Left forelimb (tissue), 1 donor: ENCODE results near the gene SRGAP2B.
"Not testable (repeated sequence)": the region's sequence is repeated elsewhere in the genome, so short reads cannot be mapped to it uniquely, and the experiment has no call there.

ENCODE experiments used
- DNase-seq: peaks from one replicate; pipeline ENCODE4 v3.0.0-alpha.2; 2018; ENCODE audit warnings: low spot score

Gene SRGAP2B

GRCh38 chr1:145041519-145041918 lies 53.6 kb downstream of the SRGAP2B start:
- not testable (repeated sequence) for DNase-seq

- not testable (repeated sequence) for DNase-seq
These were observed 59.1 kb downstream of the SRGAP2B start for GRCh38 chr1:145036019-145036418.

GRCh38 chr1:145033523-145033922 lies 61.6 kb downstream of the SRGAP2B start:
- not testable (repeated sequence) for DNase-seq

- not testable (repeated sequence) for DNase-seq
These were observed 67.9 kb downstream of the SRGAP2B start for GRCh38 chr1:145027251-145027650.

GRCh38 chr1:145025286-145025685 lies 69.8 kb downstream of the SRGAP2B start:
- DNase-seq = not testable (repeated sequence)

- not testable (repeated sequence) for DNase-seq
These were observed 72.9 kb downstream of the SRGAP2B start for GRCh38 chr1:145022259-145022658.

GRCh38 chr1:145021749-145022148 lies 73.4 kb downstream of the SRGAP2B start:
- DNase-seq = not testable (repeated sequence)

GRCh38 chr1:145019709-145020108 lies 75.4 kb downstream of the SRGAP2B start:
- DNase-seq = not testable (repeated sequence)

- DNase-seq = not testable (repeated sequence)
These were observed 77.4 kb downstream of the SRGAP2B start for GRCh38 chr1:145017725-145018124.

- not testable (repeated sequence) for DNase-seq
These were observed 78.7 kb downstream of the SRGAP2B start for GRCh38 chr1:145016492-145016862.

- not testable (repeated sequence) for DNase-seq
These were observed 79.2 kb downstream of the SRGAP2B start for GRCh38 chr1:145015744-145016491.

- not testable (repeated sequence) for DNase-seq
These were observed 81.8 kb downstream of the SRGAP2B start for GRCh38 chr1:145013353-145013752.

GRCh38 chr1:145011811-145012210 lies 83.3 kb downstream of the SRGAP2B start:
- DNase-seq = not testable (repeated sequence)

- DNase-seq = not testable (repeated sequence)
These were observed 84.5 kb downstream of the SRGAP2B start for GRCh38 chr1:145010580-145010979.

- not testable (repeated sequence) for DNase-seq
These were observed 85.2 kb downstream of the SRGAP2B start for GRCh38 chr1:145009928-145010327.

GRCh38 chr1:145008388-145008787 lies 86.7 kb downstream of the SRGAP2B start:
- not testable (repeated sequence) for DNase-seq

- not testable (repeated sequence) for DNase-seq
These were observed 90.0 kb downstream of the SRGAP2B start for GRCh38 chr1:145005142-145005541.

- not testable (repeated sequence) for DNase-seq
These were observed 93.7 kb downstream of the SRGAP2B start for GRCh38 chr1:145001381-145001780.

GRCh38 chr1:145000743-145001326 lies 94.3 kb downstream of the SRGAP2B start:
- DNase-seq = not testable (repeated sequence)

GRCh38 chr1:145000074-145000742 lies 94.9 kb downstream of the SRGAP2B start:
- not testable (repeated sequence) for DNase-seq

GRCh38 chr1:144998981-144999273 lies 96.2 kb downstream of the SRGAP2B start:
- not testable (repeated sequence) for DNase-seq

- not testable (repeated sequence) for DNase-seq
These were observed 96.8 kb downstream of the SRGAP2B start for GRCh38 chr1:144998134-144998980.
